Omental fat pad (tissue), 4 donors: ENCODE results near the gene ACTBL2. TPM values are rescaled to one million over a fixed set of nuclear protein-coding genes. Genes with fewer than 3 reads are reported as not detected.
"Not testable (repeated sequence)": the region's sequence is repeated elsewhere in the genome, so short reads cannot be mapped to it uniquely, and the experiment has no call there.

ENCODE experiments used
- ATAC-seq: fragments of 150-250 bp; one replicate; pipeline ENCODE4 v1.9.1; 2016; ENCODE audit warnings: mild to moderate bottlenecking, moderate library complexity; ENCODE audit not compliant: low FRiP score
- DNase-seq: peaks from one replicate; pipeline ENCODE4 v3.0.0-alpha.2; 2019; ENCODE audit warnings: low spot score
- total RNA-seq, 4 donors: library from RNA; depleted of rRNA; stranded (reverse); fragments of >200 nt; gene quantifications; one replicate each; pipeline ENCODE4 v1.1.0, GENCODE V29; 2016
- TF ChIP-seq, protein P1 (sequence below), 3 donors: fragments of 450-650 bp; IDR thresholded peaks; one replicate each; pipeline ENCODE4 v1.5.1; 2016 to 2017; ENCODE audit warnings: antibody characterized with exemption in 3 of 3, mild to moderate bottlenecking in 3 of 3, moderate library complexity in 2 of 3

Gene ACTBL2
- total RNA-seq, result under 1 TPM in 2 of 4 donors, not detected in 2; 0.12 to 0.19 TPM

GRCh38 chr5:57482671-57483106, at the start of gene ACTBL2:
TSS of gene ACTBL2 (minus strand) at chr5:57482811. CDS start at chr5:57482707, 104 bp downstream.
- ATAC-seq (peak; percentile 67), DNase-seq (no peak)
- TF ChIP-seq, protein P1, sequence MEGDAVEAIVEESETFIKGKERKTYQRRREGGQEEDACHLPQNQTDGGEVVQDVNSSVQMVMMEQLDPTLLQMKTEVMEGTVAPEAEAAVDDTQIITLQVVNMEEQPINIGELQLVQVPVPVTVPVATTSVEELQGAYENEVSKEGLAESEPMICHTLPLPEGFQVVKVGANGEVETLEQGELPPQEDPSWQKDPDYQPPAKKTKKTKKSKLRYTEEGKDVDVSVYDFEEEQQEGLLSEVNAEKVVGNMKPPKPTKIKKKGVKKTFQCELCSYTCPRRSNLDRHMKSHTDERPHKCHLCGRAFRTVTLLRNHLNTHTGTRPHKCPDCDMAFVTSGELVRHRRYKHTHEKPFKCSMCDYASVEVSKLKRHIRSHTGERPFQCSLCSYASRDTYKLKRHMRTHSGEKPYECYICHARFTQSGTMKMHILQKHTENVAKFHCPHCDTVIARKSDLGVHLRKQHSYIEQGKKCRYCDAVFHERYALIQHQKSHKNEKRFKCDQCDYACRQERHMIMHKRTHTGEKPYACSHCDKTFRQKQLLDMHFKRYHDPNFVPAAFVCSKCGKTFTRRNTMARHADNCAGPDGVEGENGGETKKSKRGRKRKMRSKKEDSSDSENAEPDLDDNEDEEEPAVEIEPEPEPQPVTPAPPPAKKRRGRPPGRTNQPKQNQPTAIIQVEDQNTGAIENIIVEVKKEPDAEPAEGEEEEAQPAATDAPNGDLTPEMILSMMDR (IDR thresholded peaks at IDR 0.05), result no peak

DNA sequence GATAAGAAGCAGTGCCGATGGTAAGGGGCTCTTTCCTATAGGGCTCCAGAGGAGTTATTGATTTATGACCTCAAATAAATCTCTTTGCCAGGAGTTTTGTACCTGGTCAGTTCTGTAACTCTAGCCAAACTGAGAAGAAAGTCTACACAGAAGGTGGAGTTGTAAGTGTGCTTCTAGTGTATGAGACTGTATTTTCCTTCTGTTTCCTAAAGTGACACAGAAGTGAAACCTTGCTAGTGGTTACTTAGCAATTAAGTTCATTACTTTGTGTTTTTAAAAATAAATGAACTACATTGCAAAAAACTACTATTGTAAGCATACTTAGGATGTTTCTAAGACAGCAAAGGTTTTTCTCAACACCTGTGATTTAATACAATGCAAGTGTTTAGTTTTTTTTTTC, 48.7 kb upstream of the ACTBL2 start:
- TF ChIP-seq, protein P1 (IDR thresholded peaks at IDR 0.05), result no peak
- no peak for DNase-seq
- ATAC-seq, result no peak

GRCh38 chr5:57529864-57530263, 47.3 kb upstream of the ACTBL2 start:
- no peak for DNase-seq
- no peak for ATAC-seq
- TF ChIP-seq, protein P1 (IDR thresholded peaks at IDR 0.05), result no peak

DNA sequence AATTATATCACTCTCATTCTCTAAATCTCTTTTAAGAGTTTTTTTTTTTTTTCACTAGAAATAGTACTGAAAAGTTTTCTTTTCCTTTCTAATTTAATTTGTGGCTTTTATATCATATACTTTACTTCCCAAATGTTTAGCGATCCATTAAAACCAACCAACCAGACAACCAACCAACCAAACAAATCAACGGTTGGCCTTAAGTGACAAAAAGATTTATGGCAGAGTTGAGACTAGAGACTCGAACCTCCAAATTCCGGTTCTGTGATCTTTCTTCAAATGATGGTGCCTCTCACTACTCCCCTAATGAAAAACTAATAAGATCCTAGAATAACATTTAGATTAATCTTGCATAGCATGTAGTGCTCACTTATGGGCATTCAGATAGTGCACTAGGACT, 45.3 kb upstream of the ACTBL2 start:
- TF ChIP-seq, protein P1 (IDR thresholded peaks at IDR 0.05), result no peak
- ATAC-seq, result no peak
- no peak for DNase-seq

DNA sequence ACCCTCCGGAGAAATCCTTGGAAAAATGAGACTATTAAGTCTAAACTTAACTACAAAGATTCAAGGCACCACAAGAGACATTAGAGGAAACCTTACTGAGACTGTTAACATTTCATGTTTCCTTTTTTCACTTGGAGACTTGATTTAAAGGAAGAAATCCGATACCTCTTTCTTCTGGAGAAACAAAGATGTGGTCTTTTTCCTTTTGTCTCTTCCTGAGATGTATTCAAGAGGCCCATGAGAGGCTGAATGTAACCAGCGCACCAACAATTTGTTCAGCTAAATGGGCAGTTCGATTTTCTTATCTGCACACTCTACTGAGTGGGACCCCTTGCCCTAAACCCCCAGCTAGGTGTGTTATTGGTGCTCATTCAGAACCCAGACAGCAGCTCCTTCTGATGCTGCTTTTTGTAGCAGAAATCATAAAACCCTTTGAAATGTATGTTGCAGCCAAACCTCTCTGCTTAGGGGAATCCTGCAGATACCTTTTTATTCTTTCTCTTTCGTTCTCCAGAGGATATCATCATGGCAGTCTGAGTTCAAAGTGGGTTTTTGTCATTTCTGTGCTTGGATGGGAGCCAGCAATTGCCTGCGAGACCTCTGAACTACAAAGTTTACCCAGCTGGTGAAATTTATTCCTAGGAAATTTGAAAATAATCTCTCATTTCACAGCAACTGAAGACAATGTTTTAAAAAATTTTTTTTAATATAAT, 41.9 kb upstream of the ACTBL2 start:
- no peak for DNase-seq

DNA sequence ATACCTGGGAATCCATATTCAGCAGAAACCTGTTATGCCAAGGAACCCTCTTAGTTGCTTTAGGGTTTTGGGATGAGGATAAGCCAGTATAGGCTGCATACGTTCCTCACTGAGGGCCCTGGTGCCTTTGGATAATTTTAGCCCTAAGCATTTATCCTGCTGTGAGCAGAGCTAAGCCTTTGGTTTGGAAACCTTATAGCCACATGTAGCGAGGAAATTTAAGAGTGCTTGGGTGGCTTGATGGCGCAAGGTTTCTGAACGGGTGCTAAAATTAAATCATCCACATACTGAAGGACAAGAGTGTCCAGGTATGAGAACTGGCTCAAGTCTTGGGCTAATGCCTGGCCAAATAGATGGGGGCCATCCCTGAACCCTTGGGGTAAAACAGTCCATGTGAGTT, 39.9 kb upstream of the ACTBL2 start:
- DNase-seq, ATAC-seq: not testable (repeated sequence)

More for the DNA sequence above, 41.9 kb upstream of the ACTBL2 start:
- ATAC-seq, result no peak
- TF ChIP-seq, protein P1 (IDR thresholded peaks at IDR 0.05), result no peak

GRCh38 chr5:57518415-57518814, 35.8 kb upstream of the ACTBL2 start:
- ATAC-seq, result not testable (repeated sequence)

GRCh38 chr5:57517250-57517649, 34.6 kb upstream of the ACTBL2 start:
- no peak for DNase-seq
- TF ChIP-seq, protein P1 (IDR thresholded peaks at IDR 0.05), result no peak
- ATAC-seq, result no peak

More at GRCh38 chr5:57518415-57518814, 35.8 kb upstream of the ACTBL2 start:
- not testable (repeated sequence) for DNase-seq
